IMR-90 (cell line): ENCODE measurements around the gene CNDP2. TPM values are rescaled to one million over a fixed set of nuclear protein-coding genes. Genes with fewer than 3 reads are reported as not detected.

Experiments used
- ATAC-seq: fragments of 200-7000 bp; cut with Tn5 transposase; 2 replicates; pipeline ENCODE4 v1.9.1; 2020; ENCODE audit warnings: low read depth, mild to moderate bottlenecking, moderate library complexity
- BruUV-seq: library from RNA; stranded (reverse); fragments of 400-500 nt; replicated peaks from 2 replicates; lab custom pipeline; 2021; lab: Mats Ljungman, UMichigan
- CTCF ChIA-PET: fragments of 300-600 bp; formaldehyde crosslinking; extraction: SDS; loops from one replicate; lab custom pipeline; 2021; ENCODE audit warnings: antibody characterized with exemption; lab: Yijun Ruan, JAX
- POLR2A ChIA-PET: fragments of 300-600 bp; sonication (Branson Sonifier 250); formaldehyde crosslinking; loops from one replicate; lab custom pipeline; 2022; ENCODE audit warnings: antibody characterized with exemption; ENCODE audit not compliant: unreplicated experiment; lab: Charles Lee
- DNase-seq: peaks from one replicate; pipeline ENCODE4 v3.0.0; 2013
- H2AFZ ChIP-seq: replicated peaks from 2 replicates; pipeline ENCODE3; 2013; ENCODE audit warnings: low read length, mild to moderate bottlenecking; ENCODE audit not compliant: poor library complexity
- H2AK5ac ChIP-seq: 2 replicates; pipeline ENCODE4 v1.6.1; 2013; ENCODE audit warnings: low read depth, low read length, inconsistent platforms
- H2AK9ac ChIP-seq: replicated peaks from 2 replicates; pipeline ENCODE3; 2013; ENCODE audit warnings: mild to moderate bottlenecking, low read depth, low read length, moderate library complexity; ENCODE audit not compliant: poor library complexity
- H2BK120ac ChIP-seq: 2 replicates; pipeline ENCODE4 v1.6.1; 2013; ENCODE audit warnings: low read depth, low read length, inconsistent platforms
- H2BK15ac ChIP-seq: 3 replicates; pipeline ENCODE4 v1.6.1; 2013; ENCODE audit warnings: low read depth, low read length, inconsistent platforms
- H2BK20ac ChIP-seq: 2 replicates; pipeline ENCODE4 v1.6.1; 2013; ENCODE audit warnings: low read depth, mild to moderate bottlenecking, inconsistent platforms, low read length, moderate library complexity
- H2BK5ac ChIP-seq: 2 replicates; pipeline ENCODE4 v1.6.1; 2013; ENCODE audit warnings: mild to moderate bottlenecking, low read depth, low read length, inconsistent platforms; ENCODE audit not compliant: poor library complexity, severe bottlenecking
- H3K14ac ChIP-seq: replicated peaks from 2 replicates; pipeline ENCODE4 v1.6.1; 2013; ENCODE audit warnings: low read depth, low read length, inconsistent platforms
- H3K18ac ChIP-seq: 2 replicates; pipeline ENCODE4 v1.6.1; 2013; ENCODE audit warnings: low read depth, low read length, control low read depth
- H3K23ac ChIP-seq: 2 replicates; pipeline ENCODE4 v1.6.1; 2013; ENCODE audit warnings: low read depth, low read length, inconsistent platforms
- H3K27ac ChIP-seq: 2 replicates; pipeline ENCODE4 v1.5.1; 2013; ENCODE audit warnings: mild to moderate bottlenecking, control low read depth, low read length; ENCODE audit not compliant: insufficient read depth
- H3K27me3 ChIP-seq: 2 replicates; pipeline ENCODE4 v1.6.1; 2013; ENCODE audit warnings: low read length; ENCODE audit not compliant: control insufficient read depth, insufficient read depth
- H3K36me3 ChIP-seq: 2 replicates; pipeline ENCODE4 v1.6.1; 2013; ENCODE audit warnings: low read length, mixed read lengths; ENCODE audit not compliant: control insufficient read depth, insufficient read depth
- H3K4ac ChIP-seq: 2 replicates; pipeline ENCODE4 v1.6.1; 2013; ENCODE audit warnings: low read depth, low read length, inconsistent platforms
- H3K4me1 ChIP-seq: 2 replicates; pipeline ENCODE4 v1.6.1; 2013; ENCODE audit warnings: low read length, mixed read lengths; ENCODE audit not compliant: control insufficient read depth, insufficient read depth
- H3K4me2 ChIP-seq: 2 replicates; pipeline ENCODE4 v1.6.1; 2013; ENCODE audit warnings: low read depth, mild to moderate bottlenecking, control low read depth, low read length, moderate library complexity
- H3K4me3 ChIP-seq: 2 replicates; pipeline ENCODE4 v1.5.1; 2013; ENCODE audit warnings: low read depth, mild to moderate bottlenecking, control low read depth, low read length, moderate library complexity; ENCODE audit not compliant: insufficient read depth
- H3K56ac ChIP-seq: 2 replicates; pipeline ENCODE4 v1.6.1; 2013; ENCODE audit warnings: low read length, inconsistent platforms; ENCODE audit not compliant: insufficient read depth; ENCODE audit errors: extremely low read depth
- H3K79me1 ChIP-seq, 2 experiments: 2 replicates each; pipeline ENCODE4 v1.6.1; 2013; ENCODE audit warnings: low read length in 2 of 2, inconsistent platforms in 1 of 2, low read depth in 1 of 2
- H3K9ac ChIP-seq: 2 replicates; pipeline ENCODE4 v1.6.1; 2013; ENCODE audit warnings: low read depth, low read length, control low read depth
- H3K9me1 ChIP-seq: 2 replicates; pipeline ENCODE4 v1.6.1; 2013; ENCODE audit warnings: low read length, inconsistent platforms; ENCODE audit not compliant: insufficient read depth
- H3K9me3 ChIP-seq: 2 replicates; pipeline ENCODE4 v1.6.1; 2013; ENCODE audit warnings: low read length; ENCODE audit not compliant: control insufficient read depth, insufficient read depth
- H4K20me1 ChIP-seq: 2 replicates; pipeline ENCODE4 v1.6.1; 2013; ENCODE audit warnings: low read length, inconsistent platforms; ENCODE audit not compliant: insufficient read depth
- H4K5ac ChIP-seq: 2 replicates; pipeline ENCODE4 v1.6.1; 2013; ENCODE audit warnings: mild to moderate bottlenecking, low read depth, low read length, control low read depth
- H4K8ac ChIP-seq, 2 experiments: 2 replicates each; pipeline ENCODE4 v1.6.1; 2013; ENCODE audit warnings: low read depth in 2 of 2, low read length in 2 of 2, control low read depth in 1 of 2, inconsistent platforms in 1 of 2
- H4K91ac ChIP-seq: 2 replicates; pipeline ENCODE4 v1.6.1; 2013; ENCODE audit warnings: low read depth, low read length, inconsistent platforms; ENCODE audit not compliant: insufficient read depth
- BHLHE40 ChIP-seq: fragments of 150-350 bp; IDR thresholded peaks from 2 replicates; pipeline ENCODE4 v1.6.1; 2016; ENCODE audit warnings: mild to moderate bottlenecking, low read depth, low read length
- CEBPB ChIP-seq: IDR thresholded peaks from 2 replicates; pipeline ENCODE4 v1.6.1; 2012; ENCODE audit warnings: low read depth, low read length, improper control_type of control experiment
- CHD1 ChIP-seq: IDR thresholded peaks from 2 replicates; pipeline ENCODE4 v1.6.1; 2012; ENCODE audit warnings: low read depth, low read length, improper control_type of control experiment
- FOS ChIP-seq: fragments of 150-350 bp; IDR thresholded peaks from 2 replicates; pipeline ENCODE4 v1.6.1; 2016; ENCODE audit warnings: low read depth, low read length
- MAFK ChIP-seq: IDR thresholded peaks from 2 replicates; pipeline ENCODE4 v1.6.1; 2012; ENCODE audit warnings: low read depth, low read length, improper control_type of control experiment
- MAZ ChIP-seq: IDR thresholded peaks from 2 replicates; pipeline ENCODE4 v1.6.1; 2012; ENCODE audit warnings: low read depth, mild to moderate bottlenecking, low read length, improper control_type of control experiment, moderate library complexity, borderline replicate concordance
- MXI1 ChIP-seq: IDR thresholded peaks from 2 replicates; pipeline ENCODE4 v1.6.1; 2012; ENCODE audit warnings: low read depth, mild to moderate bottlenecking, low read length, moderate library complexity, borderline replicate concordance
- NFE2L2 ChIP-seq: fragments of 150-350 bp; IDR thresholded peaks from 2 replicates; pipeline ENCODE4 v1.6.1; 2016; ENCODE audit warnings: low read depth, mild to moderate bottlenecking, low read length
- POLR2A ChIP-seq: IDR thresholded peaks from 2 replicates; pipeline ENCODE4 v1.6.1; 2012; ENCODE audit warnings: mild to moderate bottlenecking, low read depth, low read length
- RAD21 ChIP-seq: IDR thresholded peaks from 2 replicates; pipeline ENCODE4 v1.6.1; 2012; ENCODE audit warnings: low read length, improper control_type of control experiment
- RCOR1 ChIP-seq: IDR thresholded peaks from 2 replicates; pipeline ENCODE4 v1.6.1; 2012; ENCODE audit warnings: mild to moderate bottlenecking, low read length, improper control_type of control experiment; ENCODE audit not compliant: insufficient replicate concordance
- RFX5 ChIP-seq: IDR thresholded peaks from 2 replicates; pipeline ENCODE4 v1.8.0; 2012; ENCODE audit warnings: low read depth, mild to moderate bottlenecking, low read length, moderate library complexity
- SMC3 ChIP-seq: fragments of 150-350 bp; IDR thresholded peaks from 2 replicates; pipeline ENCODE4 v1.6.1; 2016; ENCODE audit warnings: low read depth, mild to moderate bottlenecking, antibody characterized with exemption, low read length, moderate library complexity
- WGBS, 2 experiments: methylation state at CpG; one replicate each; pipeline versions ENCODE4 v1.1.5 to v1.1.7; 2013; ENCODE audit warnings: missing lambda C conversion rate in 2 of 2; ENCODE audit not compliant: insufficient read length in 1 of 2; ENCODE audit errors: extremely low coverage in 2 of 2; 5-methylcytosine and 5-hydroxymethylcytosine counted together
- dilution Hi-C: fragments of 300-500 bp; cut with HindIII; formaldehyde crosslinking; loops from one replicate; pipeline ENCODE4 v1.14.3; 2018; ENCODE audit warnings: low sequenced_read_pairs; ENCODE audit not compliant: unreplicated experiment
- in situ Hi-C: fragments of 300-500 bp; cut with MboI; formaldehyde crosslinking; loops from 3 replicates; pipeline ENCODE4 v1.14.3; 2019; ENCODE audit warnings: low sequenced_read_pairs, inconsistent platforms, mixed read lengths
- intact Hi-C: fragments of 100-400 bp; cut with micrococcal nuclease; formaldehyde crosslinking; loops from 2 replicates; pipeline ENCODE4 v1.10.0; 2022
- polyA plus RNA-seq, 3 experiments: library from polyadenylated mRNA; depleted of rRNA; stranded (reverse); fragments of >200 nt; gene quantifications; 2 replicates each; pipeline ENCODE4 v1.2.3, GENCODE V29; 2012; ENCODE audit warnings: low replicate concordance in 1 of 3
- total RNA-seq: library from RNA; depleted of rRNA; stranded (reverse); fragments of >200 nt; gene quantifications from 2 replicates; pipeline ENCODE4 v1.2.3, GENCODE V29; 2012
- TF ChIP-seq, protein P1 (sequence below): fragments of 150-350 bp; IDR thresholded peaks from 2 replicates; pipeline ENCODE4 v1.6.1; 2016; ENCODE audit warnings: low read depth, mild to moderate bottlenecking, low read length, moderate library complexity, borderline replicate concordance
- TF ChIP-seq, protein P2 (sequence below): conservative IDR thresholded peaks from 2 replicates; pipeline ENCODE4 v1.5.1; 2012; ENCODE audit warnings: mild to moderate bottlenecking, low read depth, low read length, improper control_type of control experiment
- TF ChIP-seq, protein P3 (sequence below): fragments of 150-350 bp; IDR thresholded peaks from 2 replicates; pipeline ENCODE4 v1.6.1; 2017; ENCODE audit warnings: mild to moderate bottlenecking, antibody characterized with exemption, low read length, low read depth

CNDP2 gene
- total and polyA plus RNA-seq, 2 of the 4 experiments (the other 2 are of a cell fraction): 52.0 to 67.9 TPM

DNA sequence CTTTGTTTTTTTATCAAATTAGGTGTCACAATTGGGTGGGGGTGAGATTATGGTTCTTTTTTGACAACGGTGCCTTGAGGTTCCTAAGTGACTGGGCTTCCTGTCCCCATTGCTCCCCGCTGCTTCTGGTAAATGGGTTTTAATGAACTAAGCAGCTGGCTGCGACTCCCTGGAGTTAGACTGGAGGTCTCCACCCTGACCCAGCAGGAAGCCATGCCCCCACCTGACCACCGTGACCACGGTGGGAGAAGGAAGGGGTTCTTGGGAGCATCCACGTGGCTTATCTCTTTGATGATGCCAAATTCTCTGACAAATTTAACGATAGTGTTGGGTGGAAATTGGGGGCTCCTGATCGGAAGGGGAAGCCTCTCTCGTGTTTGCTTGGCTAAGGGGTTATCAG lies 12.2 kb downstream of the CNDP2 start:
- Histone ChIP-seq H4K20me1 (no peaks in the 10 kb centered on the region; the same call in 1 of the 2 replicates), H2BK15ac (no peak overlapping the region), H2BK120ac (no peak overlapping the region), H3K27ac (no peak overlapping the region), H3K23ac (no peak overlapping the region), H3K9me3 (no peaks in the 10 kb centered on the region), H4K8ac (no peak overlapping the region), H3K27me3 (no peaks in the 10 kb centered on the region), H4K5ac (no peak overlapping the region), H3K79me1 (no peaks in the 10 kb centered on the region; a peak in 1 of 4 replicates), H3K4me1 (no peaks in the 10 kb centered on the region), H2AK5ac (no peak overlapping the region), H3K4ac (no peak overlapping the region), H4K91ac (no peak overlapping the region), H3K14ac (no peak overlapping the region), H3K36me3 (peaks cover 69% of the 10 kb centered on the region), H2BK5ac (no peak overlapping the region), H3K9me1 (no peaks in the 10 kb centered on the region), H3K56ac (no peak overlapping the region), H2BK20ac (no peak overlapping the region), H3K18ac (no peak overlapping the region), H2AFZ (no peak overlapping the region), H3K9ac (no peak overlapping the region), H2AK9ac (no peak overlapping the region), H3K4me3 (no peak overlapping the region), H3K4me2 (no peak overlapping the region)
- WGBS, 2 experiments: 71% methylated on average over 4 of the region's 9 CpGs; no CpG with 5 or more reads in 1 of the 2 experiments
- ChIA-PET CTCF (no interaction called here), POLR2A (no interaction called here)
- ATAC-seq (no peak), DNase-seq (no peak)
- intact Hi-C loops (no loop called here), in situ Hi-C loops (no loop called here), dilution Hi-C loops (no loop called here)
- BruUV-seq: no TSS peak
- TF ChIP-seq, protein P1, sequence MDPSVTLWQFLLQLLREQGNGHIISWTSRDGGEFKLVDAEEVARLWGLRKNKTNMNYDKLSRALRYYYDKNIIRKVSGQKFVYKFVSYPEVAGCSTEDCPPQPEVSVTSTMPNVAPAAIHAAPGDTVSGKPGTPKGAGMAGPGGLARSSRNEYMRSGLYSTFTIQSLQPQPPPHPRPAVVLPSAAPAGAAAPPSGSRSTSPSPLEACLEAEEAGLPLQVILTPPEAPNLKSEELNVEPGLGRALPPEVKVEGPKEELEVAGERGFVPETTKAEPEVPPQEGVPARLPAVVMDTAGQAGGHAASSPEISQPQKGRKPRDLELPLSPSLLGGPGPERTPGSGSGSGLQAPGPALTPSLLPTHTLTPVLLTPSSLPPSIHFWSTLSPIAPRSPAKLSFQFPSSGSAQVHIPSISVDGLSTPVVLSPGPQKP: no peak
- TF ChIP-seq CHD1 (no peak), CEBPB (no peak), POLR2A (no peak), BHLHE40 (no peak), MAZ (no peak), FOS (no peak), RCOR1 (no peak), RFX5 (no peak), MXI1 (no peak), SMC3 (no peak), NFE2L2 (no peak), MAFK (no peak), RAD21 (no peak)
- TF ChIP-seq, protein P2, sequence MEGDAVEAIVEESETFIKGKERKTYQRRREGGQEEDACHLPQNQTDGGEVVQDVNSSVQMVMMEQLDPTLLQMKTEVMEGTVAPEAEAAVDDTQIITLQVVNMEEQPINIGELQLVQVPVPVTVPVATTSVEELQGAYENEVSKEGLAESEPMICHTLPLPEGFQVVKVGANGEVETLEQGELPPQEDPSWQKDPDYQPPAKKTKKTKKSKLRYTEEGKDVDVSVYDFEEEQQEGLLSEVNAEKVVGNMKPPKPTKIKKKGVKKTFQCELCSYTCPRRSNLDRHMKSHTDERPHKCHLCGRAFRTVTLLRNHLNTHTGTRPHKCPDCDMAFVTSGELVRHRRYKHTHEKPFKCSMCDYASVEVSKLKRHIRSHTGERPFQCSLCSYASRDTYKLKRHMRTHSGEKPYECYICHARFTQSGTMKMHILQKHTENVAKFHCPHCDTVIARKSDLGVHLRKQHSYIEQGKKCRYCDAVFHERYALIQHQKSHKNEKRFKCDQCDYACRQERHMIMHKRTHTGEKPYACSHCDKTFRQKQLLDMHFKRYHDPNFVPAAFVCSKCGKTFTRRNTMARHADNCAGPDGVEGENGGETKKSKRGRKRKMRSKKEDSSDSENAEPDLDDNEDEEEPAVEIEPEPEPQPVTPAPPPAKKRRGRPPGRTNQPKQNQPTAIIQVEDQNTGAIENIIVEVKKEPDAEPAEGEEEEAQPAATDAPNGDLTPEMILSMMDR: no peak
- TF ChIP-seq, protein P3, sequence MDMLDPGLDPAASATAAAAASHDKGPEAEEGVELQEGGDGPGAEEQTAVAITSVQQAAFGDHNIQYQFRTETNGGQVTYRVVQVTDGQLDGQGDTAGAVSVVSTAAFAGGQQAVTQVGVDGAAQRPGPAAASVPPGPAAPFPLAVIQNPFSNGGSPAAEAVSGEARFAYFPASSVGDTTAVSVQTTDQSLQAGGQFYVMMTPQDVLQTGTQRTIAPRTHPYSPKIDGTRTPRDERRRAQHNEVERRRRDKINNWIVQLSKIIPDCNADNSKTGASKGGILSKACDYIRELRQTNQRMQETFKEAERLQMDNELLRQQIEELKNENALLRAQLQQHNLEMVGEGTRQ: no peak
